G401 (cell line): ENCODE data around the gene SATB2. TPM values are rescaled to one million over a fixed set of nuclear protein-coding genes. Genes with fewer than 3 reads are reported as not detected.

Experiments
- DNase-seq: peaks from one replicate; pipeline ENCODE4 v3.0.0-alpha.2; 2015; ENCODE audit warnings: low spot score
- in situ Hi-C: cut with HindIII; loops from 2 replicates; pipeline ENCODE4 v1.10.0; 2016; ENCODE audit warnings: low sequenced_read_pairs, mixed read lengths
- total RNA-seq: library from RNA; depleted of rRNA; stranded (reverse); fragments of >200 nt; shearing (Covaris generic); gene quantifications from 2 replicates; pipeline ENCODE4 v1.2.3, GENCODE V29; 2014

The SATB2 gene
- total RNA-seq, 1 experiment from 2014 or later = not detected

DNA sequence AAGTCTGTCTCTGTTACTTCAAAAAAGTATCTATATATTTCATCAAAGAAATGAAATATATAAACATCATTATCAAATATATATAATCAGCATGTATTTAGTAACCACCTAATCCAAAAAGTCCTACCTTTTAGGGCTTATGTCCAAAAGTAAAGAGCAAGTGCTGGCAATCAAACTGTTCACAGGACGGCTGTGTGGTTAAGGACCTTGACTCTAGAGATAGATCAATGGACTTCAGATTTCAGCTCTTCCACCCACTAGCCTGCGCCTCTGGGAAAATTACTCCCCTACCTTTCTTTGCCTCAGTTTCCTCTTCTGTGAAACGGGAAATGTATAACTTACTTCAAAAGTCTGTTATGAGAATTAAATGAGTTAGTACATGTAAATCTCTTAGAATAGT lies 29.4 kb downstream of the SATB2 start:
- no peak for DNase-seq
- in situ Hi-C loops = no loop called here

DNA sequence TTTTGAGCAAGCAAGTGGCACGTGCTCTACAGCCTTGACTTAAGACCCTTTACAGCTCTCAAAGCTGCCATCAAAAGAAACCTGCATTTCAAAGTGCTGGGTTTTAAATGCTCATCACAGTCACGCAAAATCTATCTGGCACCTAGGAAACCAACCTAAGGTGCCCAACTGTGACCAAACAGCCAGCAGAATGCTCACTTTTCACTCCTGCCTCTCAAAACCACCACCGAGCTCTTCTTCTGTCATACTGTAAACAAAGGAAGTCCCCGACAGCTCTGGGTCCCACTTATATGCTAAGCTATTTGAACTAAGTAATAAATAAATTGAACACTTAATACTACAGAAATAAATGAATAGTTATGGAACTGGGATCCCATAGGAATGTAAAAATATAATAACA lies 33.6 kb downstream of the SATB2 start:
- no peak for DNase-seq
- in situ Hi-C loops = no loop called here

DNA sequence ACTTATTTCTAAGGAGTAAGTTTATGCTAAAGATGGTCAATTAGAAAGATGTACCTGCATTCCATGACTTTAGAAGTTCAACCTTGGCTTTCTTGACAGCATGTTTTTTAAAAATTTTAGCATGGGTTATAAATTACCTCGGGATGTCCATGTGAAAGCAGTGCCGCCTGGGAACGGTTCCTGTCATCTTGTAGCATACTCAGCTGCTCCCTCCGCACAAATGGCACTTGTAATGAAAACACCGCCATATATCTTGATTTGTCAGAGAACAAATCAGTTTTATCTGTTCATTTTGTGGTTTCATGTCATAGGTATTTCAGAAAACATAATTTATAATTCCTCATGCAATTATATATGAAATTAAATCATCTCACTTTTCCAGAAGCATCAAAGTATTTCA lies 38.3 kb downstream of the SATB2 start:
- in situ Hi-C loops = no loop called here
- no peak for DNase-seq

DNA sequence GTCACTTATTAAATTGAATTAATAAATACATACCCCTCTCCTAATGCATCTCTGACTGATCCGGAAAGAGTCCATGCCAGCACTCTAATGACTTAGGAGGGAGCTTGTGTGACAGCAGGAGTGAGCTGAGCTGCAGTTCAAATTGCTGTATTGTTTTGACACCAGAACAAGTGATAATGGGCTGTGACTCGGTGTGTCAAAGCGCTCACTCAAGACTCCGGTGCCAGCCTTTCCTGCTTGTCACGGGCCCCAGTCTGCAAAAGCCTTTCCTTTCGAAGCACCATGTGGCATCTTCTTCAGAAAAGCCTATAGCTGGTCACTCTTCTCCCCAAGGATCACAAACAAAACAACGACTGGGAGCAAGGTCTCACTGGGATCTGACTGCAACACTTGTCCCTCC lies 43.3 kb downstream of the SATB2 start:
- in situ Hi-C loops = no loop called here
- DNase-seq = no peak

DNA sequence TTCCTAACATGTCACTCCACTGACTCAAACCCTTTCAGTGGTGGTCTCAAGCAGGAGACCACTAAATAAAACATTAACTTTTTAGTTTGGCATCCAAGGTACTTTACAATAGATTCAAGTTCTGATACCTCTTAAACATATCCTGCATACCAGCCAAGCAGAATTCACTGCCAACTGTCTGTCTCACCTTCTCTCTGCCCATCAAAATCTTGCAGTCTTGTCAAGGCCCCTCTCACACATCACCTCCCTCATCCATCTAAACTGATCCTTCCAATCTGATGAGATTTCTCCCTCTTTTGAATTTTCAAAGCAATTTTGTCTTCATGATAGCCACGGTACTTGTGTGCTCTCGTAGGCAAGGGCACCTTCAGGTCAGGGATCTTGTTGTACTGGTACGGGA lies 43.7 kb downstream of the SATB2 start:
- in situ Hi-C loops = no loop called here
- DNase-seq = no peak

DNA sequence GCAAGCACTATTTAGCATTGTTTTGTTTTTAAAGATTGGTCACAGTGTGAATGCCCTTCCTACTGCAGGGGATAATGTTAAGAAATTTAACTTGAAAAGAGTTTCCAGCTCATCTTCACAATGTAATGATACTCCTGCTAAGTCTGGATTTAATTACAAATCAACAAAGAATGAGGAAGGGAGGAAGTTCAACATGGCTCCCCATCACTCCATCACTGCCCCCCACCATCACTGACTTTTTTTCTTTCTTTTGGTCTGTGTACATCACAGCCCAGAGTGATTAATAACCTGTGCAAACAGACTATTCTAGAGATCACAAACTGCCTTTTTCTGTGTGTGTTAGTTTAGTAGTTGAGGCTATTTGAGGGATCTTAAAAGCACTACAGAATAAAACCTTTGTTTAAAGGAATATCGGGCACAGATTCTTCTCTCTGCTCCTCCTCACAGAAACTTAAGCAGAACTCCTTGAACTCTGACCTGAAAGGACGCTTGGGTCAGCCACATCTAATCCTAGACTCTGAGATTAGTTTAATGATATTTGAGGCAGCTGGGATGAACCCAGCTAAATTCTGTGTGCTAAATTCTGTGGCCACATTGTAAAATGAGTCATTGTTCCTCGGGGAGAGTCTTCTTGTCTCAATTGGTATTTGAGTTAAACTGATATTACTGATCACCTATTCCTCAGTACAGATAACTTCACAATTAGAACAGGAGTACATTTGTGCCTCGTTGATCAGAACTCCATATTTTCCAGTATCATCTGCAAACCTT lies 47.8 kb downstream of the SATB2 start:
- no peak for DNase-seq
- in situ Hi-C loops = no loop called here

DNA sequence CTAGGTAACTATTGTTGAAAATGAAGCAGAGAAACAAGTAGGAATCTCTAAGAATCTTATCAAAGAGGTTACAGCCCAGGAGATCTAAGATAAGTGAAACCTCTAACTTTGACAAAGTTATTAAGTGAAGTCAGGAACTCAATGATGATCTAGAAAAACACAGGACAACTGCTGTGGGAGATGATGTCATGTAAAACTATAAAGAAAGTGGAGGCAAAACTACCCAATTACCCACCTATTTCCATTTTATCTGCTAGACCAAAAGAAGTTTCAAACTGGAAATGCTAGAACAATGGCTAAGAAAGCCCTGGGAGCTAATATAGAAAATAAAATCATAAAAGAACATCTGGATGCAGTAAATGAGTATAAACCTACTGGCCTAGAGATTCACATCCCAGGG lies 50.3 kb downstream of the SATB2 start:
- no peak for DNase-seq
- in situ Hi-C loops = no loop called here

DNA sequence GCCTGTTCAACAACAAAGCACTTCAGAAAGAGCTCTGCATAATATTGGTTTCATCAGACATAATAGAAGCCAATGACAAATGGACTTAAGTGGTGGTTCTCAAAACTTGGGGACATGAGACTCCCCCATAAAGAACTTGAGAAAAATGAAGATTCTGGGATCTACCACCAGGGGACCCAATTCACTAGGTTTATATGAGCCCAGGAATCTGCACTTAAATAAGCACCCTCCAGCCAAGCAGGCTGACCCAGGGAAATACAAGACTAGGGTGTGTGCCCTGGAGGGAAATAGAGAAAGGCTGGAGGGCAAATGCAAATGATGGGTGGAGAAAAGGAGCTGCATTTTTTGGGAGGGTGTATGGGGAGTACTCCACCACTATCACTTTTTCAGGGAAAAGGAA lies 52.5 kb downstream of the SATB2 start:
- in situ Hi-C loops = no loop called here

DNA sequence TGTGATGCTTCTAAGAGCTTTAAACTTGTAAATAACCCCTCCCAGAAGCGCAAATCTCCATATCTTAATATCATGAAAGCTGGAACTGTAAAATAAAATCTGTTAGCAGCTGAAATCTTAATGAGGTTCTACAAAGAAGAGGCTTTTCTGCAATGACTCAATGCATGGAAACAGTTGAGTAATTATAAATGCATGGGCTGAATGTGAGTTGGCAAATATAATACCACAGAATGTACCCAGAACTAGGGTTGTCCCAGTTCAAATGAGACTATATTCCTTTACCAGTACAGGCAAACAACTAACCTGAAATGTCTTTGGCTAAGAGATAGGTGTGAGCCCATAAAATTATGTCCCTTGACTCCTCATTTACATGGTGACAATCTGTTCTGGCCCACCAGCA lies 52.9 kb downstream of the SATB2 start:
- in situ Hi-C loops = no loop called here
- no peak for DNase-seq

More for the DNA sequence above, 52.5 kb downstream of the SATB2 start:
- no peak for DNase-seq

DNA sequence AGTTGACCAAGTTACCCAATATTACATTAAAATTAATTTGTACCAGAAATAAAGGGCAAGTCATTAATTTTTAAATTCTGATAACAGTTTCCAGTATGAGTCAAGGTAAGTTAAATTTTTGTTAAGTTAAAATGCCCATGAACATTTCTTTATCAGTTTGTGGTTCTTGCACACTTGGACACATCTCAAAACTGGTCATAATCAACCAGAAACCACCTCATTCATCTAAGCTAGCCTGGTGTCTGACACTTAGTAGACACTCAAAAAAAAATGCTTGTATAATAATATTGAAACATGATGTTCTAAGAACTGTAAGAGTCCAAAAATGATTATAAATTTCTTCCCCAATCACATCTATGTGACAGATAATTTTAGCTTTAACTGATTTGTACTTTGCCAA lies 62.4 kb downstream of the SATB2 start:
- DNase-seq = no peak
- in situ Hi-C loops = no loop called here

DNA sequence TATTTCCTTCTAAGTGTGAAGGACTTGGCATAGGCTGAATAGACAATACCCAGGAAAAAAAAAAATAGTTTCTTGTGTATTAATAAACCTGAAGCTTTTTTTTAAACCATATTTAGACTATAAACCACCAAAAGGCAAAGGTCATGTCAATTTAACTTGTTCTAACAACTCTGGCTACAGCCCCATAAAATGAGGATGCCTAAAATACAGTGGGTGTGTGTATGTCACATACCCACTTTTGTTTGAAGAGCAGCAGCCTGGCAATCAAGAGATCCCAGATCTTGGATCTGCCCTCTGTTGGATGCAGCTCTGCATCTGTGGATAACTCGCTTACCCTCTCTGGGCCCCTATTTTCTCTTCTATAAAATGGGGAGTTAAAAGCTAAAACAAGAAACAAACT lies 65.4 kb downstream of the SATB2 start:
- in situ Hi-C loops = no loop called here
- no peak for DNase-seq

DNA sequence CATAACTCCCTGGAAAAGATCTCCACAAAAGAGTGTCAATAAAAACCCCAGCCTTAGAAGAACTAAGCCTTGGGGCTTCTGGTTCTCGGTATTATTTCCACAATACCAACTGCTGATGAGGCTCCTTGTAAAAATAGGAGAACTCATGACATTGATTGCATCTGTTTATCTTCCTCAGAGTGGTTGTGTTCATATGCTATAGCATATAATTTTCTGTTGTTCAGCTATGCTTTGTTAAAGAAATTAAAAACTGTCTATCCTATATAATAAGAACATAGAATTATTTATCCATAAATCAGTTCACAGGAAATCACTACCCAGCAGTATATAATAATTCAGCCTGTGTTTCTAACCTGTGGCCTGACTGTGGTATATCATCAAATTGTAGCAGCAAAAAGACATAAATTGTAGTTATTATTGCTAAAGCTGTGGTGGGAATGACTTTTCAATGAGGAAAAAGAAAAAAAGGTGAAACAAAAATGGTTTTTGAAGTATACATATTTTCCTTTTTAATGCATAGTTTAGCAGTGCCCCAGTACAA lies 68.9 kb downstream of the SATB2 start:
- in situ Hi-C loops = no loop called here
- DNase-seq = no peak

DNA sequence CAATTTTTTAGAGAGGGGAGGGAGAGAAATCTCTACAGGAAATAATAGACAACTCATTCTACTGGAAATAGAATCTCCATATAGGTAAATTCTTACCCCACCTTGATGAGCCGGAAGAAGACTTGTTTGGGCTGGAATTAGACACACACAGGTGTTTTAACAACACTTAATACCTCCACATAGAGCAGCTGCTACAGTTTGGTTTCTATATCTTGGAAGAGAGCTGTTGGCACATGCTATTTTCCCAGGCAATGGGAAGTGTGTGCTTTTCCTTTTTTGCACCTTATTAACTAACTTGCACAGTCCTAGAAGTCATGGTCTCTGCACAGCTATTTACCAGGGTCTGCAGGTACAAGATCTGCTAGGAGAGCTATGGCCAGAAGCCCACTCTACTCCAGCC lies 73.7 kb downstream of the SATB2 start:
- no peak for DNase-seq
- in situ Hi-C loops = no loop called here

DNA sequence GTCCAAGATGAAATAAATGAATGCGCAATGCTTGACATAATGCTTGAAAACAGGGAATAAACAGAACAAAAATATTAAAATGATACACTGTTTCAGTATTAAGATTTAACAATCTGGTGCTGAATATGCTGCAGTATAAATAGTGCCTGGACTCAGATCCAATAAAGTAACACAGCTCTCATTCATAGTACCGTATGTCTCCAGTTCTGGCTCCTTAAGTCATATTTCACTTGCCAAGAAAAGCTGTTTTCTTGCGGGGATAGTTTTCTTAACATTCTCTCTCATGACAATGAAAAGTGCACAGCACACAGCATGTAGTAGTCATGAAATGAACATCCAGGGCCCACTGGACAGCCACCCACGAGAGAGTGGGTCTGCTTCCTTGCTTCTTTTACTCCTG lies 74.7 kb downstream of the SATB2 start:
- in situ Hi-C loops = no loop called here

DNA sequence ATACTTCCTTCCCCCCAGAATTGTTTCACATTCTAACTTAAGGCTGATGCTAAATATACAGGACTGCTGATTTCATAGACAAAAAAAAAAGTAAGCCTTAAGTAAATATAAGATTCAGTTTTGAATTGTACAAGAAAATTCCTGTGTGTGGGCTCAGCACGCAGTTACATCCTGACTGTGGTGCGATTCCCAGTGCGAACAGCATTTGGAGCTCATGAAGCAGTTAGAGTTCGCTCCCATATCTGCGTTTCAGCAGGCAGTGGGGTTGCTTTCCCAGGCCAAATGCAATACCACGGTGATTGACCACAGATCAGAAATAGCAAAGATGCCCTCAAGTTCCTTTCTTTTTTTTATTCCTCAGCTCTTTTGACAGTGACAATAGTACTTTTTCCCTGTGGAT lies 75.6 kb downstream of the SATB2 start:
- in situ Hi-C loops = no loop called here
- no peak for DNase-seq

More for the DNA sequence above, 74.7 kb downstream of the SATB2 start:
- no peak for DNase-seq

DNA sequence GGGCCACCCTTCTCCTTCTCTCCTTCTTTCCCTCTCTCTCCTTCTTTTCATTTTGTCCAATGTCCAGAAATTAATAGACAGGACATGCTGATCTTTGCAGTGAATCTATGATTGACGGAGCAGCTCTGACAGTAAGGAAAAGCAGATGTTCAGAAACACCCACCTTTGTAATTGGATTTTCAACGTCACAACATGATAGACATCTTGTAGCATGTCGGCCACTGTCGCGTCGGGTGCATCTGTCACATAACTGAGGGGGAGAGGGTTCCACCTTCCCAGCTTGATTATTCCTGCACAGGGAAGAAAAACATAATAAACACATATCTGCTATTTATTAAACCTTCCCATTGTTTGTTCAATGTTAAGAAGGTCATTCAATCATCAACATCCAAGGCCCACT lies 76.2 kb downstream of the SATB2 start:
- DNase-seq = no peak
- in situ Hi-C loops = no loop called here

DNA sequence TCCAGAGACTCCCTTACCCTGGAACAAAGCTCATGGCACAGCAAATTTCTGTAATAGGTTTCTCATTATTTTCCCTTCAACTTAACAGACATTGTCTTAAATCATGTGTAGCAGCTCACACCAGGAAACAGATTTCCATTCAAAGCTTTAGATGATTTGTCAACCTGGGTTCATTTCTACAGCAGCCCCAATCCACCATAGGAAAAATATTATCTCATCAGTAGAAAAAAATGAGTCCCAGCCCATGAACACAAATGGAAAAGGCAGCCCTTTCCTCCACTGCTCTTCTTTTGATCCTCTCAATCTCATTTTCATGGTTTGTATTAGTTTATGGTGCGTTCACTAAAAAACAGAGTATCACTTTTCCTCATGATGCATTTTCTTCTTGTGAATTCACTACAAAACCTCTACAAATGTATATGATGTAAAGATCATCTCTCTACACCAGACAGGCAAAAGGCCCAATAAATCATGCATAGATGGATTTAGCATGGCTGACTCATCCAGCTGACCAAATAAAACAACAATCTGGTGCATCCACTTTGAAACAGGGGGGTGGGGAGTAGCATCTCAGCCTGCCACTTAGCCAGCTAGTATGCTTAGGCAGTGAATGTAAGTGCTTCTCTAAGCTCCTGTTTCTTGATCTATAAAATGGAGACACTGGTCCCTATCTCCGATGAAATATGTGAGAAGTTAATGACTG lies 78.6 kb downstream of the SATB2 start:
- no peak for DNase-seq
- in situ Hi-C loops = no loop called here

DNA sequence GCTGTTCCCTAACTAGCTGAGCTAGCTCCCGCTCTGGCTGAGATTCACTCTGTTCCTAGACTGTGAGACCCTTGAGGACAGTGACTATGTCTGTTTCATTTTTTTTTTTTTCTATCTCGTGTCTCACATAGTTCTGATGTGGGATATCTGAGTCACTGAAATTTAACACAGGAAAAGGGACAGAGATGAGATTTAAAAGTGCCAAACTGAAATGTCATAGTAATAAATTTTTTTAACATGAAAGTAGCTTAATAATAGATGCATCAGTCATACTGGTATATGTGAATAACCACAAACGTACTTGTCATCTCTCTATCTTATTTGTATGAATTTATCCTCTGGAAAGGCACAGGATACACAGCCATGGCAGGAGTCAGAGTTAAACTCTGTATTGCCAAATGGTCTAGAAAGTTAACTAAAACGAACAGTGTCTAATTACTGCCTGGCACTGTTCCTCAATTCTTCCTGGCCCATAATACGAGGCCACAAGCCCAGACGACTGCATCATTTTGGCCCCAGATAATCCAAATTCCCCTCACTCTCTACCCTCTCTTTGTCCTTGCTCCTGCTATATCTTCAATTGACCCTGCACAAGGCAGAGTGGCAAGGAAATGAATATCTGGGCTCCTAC lies 87.5 kb downstream of the SATB2 start:
- in situ Hi-C loops = no loop called here

DNA sequence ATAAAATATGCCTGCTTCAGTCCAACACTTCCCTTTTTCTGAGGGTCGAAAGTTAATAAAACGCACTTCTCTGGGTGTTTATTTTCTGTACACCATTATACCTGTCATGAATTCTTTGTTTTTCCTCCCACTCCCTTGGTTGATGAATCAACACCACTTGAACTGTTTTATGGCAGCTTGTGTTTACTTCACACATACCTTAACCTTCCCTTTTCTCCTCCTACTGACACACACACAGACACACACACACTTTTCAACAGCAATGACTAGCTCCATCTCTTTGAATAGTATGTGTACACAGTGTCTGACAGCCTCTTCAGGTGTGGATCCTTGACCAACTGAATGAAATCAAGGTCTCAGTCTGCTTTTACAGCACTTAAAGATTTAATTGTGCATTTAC lies 91.3 kb downstream of the SATB2 start:
- in situ Hi-C loops = no loop called here

More for the DNA sequence above, 87.5 kb downstream of the SATB2 start:
- DNase-seq = no peak

DNA sequence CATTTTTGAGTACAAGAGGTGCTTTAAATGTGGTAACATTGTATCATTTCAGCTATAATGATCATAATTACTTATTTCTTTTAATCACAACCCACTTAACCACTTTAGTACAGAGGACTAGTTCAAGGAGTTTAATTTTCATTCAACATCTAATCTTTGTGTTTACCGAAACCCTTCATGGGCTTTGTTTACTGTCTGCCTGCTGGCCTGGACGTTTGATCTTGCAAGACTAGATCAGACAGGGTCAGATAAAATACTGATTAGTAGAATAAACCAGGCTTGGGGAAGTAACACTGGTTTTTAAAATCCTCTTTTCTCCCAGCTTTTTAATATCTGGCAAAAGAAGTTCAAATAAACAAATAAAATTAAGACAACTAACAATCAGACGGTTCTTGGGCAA lies 93.6 kb downstream of the SATB2 start:
- in situ Hi-C loops = no loop called here
- DNase-seq = no peak

More for the DNA sequence above, 91.3 kb downstream of the SATB2 start:
- no peak for DNase-seq
